SK-N-SH (cell line): Measurements from ENCODE around the gene WIF1.

Experiments used
- POLR2AphosphoS5 ChIP-seq: IDR thresholded peaks from 2 replicates; pipeline ENCODE4 v1.6.1; 2012; ENCODE audit warnings: low read depth, low read length
- YY1 ChIP-seq: IDR thresholded peaks from 2 replicates; pipeline ENCODE4 v1.4.0; 2012; ENCODE audit warnings: low read depth, mild to moderate bottlenecking
- TF ChIP-seq, protein P1 (sequence below): fragments of 200-600 bp; sonication (generic); IDR thresholded peaks from 2 replicates; pipeline ENCODE4 v1.6.1; 2017; ENCODE audit warnings: antibody characterized with exemption, mild to moderate bottlenecking, moderate library complexity

DNA sequence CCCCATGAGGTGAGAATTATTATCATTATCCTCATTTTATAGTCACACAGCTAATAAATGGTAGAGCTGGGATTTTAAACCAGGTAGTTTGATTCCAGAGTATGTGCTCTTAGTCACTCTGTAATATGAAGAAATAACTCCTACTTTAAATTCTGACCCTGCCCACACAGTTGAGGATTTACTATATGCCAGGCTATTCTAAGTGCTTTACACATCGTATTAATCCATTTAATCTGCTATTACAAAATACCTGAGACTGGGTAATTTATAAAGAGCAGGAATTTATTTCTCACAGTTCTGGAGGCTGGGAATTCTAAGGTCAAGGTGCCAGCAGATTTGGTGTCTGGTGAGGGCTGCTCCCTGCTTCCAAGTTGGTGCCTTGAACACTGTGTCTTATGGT, 19.6 kb upstream of the WIF1 start:
- TF ChIP-seq, protein P1, sequence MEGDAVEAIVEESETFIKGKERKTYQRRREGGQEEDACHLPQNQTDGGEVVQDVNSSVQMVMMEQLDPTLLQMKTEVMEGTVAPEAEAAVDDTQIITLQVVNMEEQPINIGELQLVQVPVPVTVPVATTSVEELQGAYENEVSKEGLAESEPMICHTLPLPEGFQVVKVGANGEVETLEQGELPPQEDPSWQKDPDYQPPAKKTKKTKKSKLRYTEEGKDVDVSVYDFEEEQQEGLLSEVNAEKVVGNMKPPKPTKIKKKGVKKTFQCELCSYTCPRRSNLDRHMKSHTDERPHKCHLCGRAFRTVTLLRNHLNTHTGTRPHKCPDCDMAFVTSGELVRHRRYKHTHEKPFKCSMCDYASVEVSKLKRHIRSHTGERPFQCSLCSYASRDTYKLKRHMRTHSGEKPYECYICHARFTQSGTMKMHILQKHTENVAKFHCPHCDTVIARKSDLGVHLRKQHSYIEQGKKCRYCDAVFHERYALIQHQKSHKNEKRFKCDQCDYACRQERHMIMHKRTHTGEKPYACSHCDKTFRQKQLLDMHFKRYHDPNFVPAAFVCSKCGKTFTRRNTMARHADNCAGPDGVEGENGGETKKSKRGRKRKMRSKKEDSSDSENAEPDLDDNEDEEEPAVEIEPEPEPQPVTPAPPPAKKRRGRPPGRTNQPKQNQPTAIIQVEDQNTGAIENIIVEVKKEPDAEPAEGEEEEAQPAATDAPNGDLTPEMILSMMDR, result no peak
- no peak for TF ChIP-seq YY1
- TF ChIP-seq POLR2AphosphoS5, result no peak
